HG02642 (cell line): ENCODE results near the gene CADPS2.

Experiments used
- ATAC-seq: cut with Tn5 transposase; IDR thresholded peaks from one replicate; pipeline ENCODE4 v1.9.1; 2021; ENCODE audit warnings: mild to moderate bottlenecking; ENCODE audit not compliant: unreplicated experiment, poor library complexity

Gene CADPS2

DNA sequence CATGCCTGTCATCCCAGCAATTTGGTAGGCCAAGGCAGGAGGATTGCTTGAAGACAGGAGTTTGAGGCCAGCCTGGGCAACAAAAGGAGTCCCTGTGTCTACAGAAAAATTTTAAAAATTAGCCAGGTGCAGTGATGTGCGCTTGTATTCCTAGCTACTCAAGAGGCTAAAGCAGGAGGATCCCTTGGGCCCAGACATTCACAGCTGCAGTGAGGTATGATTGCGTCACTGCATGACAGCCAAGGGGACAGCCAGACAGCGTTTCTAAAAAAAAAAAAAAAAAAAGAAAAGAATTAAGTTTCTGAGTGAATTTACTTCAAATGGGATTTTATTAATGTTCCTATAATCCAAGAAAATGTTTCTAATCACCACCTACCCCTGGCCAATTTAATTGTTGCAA is 96.1 kb downstream of the CADPS2 start:
- no peak for ATAC-seq

- ATAC-seq = no peak
Observed at GRCh38 chr7:122789156-122789555, 97.1 kb downstream of the CADPS2 start.

DNA sequence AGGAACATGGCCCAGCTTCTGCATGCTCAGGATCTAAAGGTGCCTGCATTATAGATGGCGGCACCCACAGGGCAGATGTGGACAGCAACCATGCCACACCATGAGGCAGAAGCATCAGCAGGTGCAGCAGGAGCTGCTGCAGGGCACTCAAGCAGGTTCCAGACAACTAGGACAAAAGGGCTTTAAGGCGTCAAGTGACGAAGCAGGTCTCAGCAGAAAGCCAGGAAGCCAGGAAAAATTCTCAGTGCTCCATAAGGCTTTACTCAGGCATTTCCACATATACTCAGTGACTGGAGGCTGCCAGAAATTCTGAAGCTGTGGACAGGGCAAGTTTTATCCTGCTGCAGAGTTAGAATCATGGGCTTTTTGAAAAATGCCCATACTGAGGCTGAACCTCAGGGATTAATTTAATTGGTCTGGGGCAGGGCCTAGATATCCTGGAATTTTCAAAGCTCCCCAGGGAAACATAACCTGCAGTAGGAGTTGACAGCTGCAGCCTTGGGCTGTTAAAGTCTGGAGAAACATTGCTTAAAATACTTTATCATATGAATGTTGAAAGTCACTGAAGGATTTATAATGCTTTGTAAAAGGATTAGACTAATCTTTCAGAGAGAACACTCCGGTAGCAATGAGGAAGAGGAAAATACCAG is 115.4 kb downstream of the CADPS2 start:
- ATAC-seq = no peak

DNA sequence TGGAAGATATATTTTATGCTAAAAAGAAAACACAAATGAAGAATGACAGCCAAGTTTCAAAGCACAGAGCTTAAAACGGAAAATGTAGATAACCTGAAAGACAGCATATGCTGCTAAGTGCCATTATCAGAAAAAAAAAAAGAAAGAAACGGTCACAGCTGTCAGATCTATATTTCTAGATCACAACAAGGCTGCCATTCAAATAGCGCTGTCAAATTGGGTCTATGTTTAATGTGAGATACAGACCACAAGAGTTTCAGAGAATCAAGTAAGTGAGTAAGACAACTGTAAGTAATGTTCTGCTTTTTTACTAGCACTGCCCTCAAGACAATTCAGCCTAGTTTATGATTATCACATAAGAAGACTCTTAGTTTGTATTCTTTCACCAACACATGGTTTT is 117.4 kb downstream of the CADPS2 start:
- no peak for ATAC-seq

DNA sequence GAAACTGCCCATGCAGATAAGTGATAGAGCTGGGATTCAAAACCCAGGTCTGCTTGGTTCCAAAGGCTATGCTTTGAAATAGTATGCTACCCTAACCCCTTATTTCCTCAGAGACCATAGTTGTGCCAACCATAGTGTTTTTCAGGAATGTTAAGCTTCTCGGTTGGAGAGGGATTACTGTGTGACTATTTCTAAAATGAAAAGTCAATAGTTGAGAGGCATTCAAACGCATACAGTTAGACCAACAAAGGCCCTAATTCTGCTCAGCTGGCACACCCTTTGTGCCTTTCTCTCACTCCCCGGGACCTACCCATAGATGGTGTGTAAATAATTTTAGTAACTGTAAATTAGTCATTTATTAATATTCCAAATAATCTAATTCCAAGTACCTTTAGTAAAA is 118.9 kb downstream of the CADPS2 start:
- ATAC-seq = no peak

DNA sequence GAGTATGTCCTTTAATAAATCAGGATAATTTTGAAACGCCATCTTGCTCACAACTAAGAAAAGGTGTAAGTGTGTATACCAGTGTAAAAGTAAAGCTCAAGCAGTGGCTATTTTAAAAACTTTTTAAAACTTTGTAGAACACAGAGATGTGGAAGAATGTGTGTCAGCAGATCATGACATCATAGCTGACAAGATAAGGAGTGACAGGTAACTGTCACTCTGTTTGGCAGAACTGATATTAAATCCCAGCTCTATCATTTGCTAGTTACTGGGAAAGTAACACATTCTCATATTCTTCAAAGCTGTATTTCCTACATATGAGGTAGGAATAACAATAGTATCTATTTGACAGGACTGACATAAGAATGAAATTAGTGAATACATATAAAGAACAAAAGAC is 119.7 kb downstream of the CADPS2 start:
- no peak for ATAC-seq

DNA sequence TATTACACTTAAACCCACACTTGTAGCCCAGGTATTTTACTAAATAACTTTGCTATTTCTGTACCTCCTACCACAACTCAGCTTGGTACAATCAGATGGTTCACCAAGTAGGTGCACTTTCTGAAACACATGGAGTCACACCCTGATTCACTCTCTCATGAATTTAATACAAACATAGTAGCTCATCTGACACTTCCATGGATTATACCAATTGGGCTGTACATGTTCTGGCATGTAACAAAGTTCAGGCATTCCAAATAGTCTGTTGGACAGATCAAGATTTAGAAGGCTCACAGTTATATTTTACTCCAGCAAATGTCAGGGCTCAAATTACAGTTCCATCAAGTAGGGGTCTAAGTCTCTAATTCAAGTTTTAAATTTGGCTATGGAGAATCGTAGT is 121.4 kb downstream of the CADPS2 start:
- no peak for ATAC-seq

DNA sequence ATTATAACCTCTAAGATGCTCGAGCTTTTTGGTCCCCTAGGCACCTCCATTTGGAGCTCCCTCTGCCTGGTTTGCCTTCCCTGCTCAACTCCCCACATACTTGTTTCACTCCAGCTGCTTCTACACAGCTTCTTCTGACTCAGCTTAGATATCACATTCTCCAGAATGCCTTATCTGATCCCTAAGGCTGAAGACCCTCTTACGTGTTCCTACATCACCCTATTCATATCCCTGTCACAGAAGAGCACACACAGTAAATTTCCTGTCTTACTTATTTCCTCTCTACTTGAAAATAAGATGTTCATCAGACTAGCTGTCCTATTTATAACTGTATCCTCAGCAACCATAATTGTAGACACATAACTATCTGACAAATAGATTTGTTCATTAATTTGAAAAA is 122.2 kb downstream of the CADPS2 start:
- no peak for ATAC-seq

GRCh38 chr7:122762071-122762470 is 124.2 kb downstream of the CADPS2 start:
- no peak for ATAC-seq

GRCh38 chr7:122758501-122758900 is 127.8 kb downstream of the CADPS2 start:
- no peak for ATAC-seq

DNA sequence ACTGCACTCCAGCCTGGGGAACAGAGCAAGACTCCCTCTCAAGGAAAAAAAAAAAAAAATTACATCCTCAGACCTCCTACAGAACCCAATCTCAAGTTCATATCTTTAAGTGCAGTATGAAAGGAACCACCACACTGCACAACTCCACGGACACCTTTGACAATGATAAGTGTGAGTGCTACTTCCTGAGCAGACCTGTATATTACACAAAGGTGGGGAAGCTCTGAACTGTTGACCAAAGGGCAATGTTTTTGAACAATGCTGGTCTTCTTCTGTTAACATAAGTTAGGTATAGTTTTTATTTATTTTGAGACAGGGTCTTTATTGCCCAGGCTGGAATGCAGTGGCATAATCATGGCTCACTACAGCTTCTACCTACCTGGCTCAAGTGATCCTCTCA is 129.4 kb downstream of the CADPS2 start:
- no peak for ATAC-seq

GRCh38 chr7:122755696-122756095 is 130.6 kb downstream of the CADPS2 start:
- no peak for ATAC-seq

GRCh38 chr7:122752583-122752982 is 133.7 kb downstream of the CADPS2 start:
- ATAC-seq = no peak

DNA sequence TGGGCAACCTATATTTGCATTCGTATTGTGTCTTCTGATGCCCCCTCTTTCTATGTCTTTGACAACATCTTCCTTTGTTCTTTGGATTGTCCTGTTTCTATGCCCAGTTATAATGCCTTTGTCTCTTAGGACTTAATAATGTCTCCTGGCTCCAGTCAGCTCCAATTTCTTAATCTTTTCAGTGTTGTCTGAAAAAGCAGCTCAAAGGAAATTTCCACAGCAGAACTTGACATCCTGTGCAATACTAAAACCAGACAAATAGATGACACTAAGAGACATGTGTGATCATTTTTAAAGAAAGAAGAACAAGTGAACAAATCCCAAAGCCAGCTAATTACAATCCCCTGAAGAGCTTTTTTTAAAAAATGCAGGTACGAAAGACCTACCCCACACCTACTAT is 135.9 kb downstream of the CADPS2 start:
- no peak for ATAC-seq

GRCh38 chr7:122748195-122748594 is 138.1 kb downstream of the CADPS2 start:
- no peak for ATAC-seq

- no peak for ATAC-seq
Observed at GRCh38 chr7:122746948-122747347, 139.3 kb downstream of the CADPS2 start.

DNA sequence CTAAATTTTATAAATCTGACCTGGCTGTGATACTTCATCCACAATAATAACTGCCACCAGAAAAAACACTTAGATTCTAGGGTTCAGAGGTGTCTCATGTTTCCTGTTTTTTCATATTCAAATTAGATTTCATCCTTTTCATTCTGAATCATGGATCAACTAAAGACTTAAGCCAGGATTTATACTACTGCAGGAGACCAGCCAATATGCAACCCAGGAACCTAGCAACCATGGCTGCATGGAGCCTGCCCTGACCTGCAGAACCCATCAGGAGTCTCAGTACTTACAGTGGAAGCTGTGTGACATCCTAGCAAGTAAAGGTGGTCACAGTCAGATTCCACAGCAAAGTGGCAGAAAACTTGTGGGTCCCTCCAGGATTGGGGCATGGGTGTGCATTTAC is 143.0 kb downstream of the CADPS2 start:
- ATAC-seq = no peak

- ATAC-seq = no peak
Observed at GRCh38 chr7:122738947-122739346, 147.3 kb downstream of the CADPS2 start.

GRCh38 chr7:122736183-122736582 is 150.1 kb downstream of the CADPS2 start:
- no peak for ATAC-seq

DNA sequence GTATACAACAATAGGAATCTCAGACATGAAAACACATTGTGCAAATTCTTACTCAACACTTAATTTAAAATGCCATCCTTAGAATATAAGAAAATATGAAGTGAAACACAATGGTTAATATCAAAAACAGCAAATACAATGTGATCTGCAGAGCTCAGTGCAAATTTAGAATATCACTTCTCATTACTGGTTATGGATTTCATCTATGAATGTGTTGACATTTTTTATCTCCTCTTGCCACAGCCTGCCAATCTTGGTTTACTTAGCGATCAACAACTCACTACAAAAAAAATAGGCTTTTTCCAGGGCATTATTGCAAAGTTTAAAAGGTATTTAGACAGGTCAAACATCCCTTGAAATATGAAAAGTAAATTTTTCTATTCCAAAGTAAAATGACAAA is 158.5 kb downstream of the CADPS2 start:
- ATAC-seq = no peak

- no peak for ATAC-seq
Observed at GRCh38 chr7:122727354-122727753, 158.9 kb downstream of the CADPS2 start.

- no peak for ATAC-seq
Observed at GRCh38 chr7:122726881-122727280, 159.4 kb downstream of the CADPS2 start.

GRCh38 chr7:122724366-122724765 is 161.9 kb downstream of the CADPS2 start:
- no peak for ATAC-seq
